ENCODE results near the gene SNAI1.

GRCh38 chr20:49936153-49937026 lies 46.4 kb upstream of the SNAI1 start, which contains the start of gene RNF114:
- TF ChIP-seq, protein P1, sequence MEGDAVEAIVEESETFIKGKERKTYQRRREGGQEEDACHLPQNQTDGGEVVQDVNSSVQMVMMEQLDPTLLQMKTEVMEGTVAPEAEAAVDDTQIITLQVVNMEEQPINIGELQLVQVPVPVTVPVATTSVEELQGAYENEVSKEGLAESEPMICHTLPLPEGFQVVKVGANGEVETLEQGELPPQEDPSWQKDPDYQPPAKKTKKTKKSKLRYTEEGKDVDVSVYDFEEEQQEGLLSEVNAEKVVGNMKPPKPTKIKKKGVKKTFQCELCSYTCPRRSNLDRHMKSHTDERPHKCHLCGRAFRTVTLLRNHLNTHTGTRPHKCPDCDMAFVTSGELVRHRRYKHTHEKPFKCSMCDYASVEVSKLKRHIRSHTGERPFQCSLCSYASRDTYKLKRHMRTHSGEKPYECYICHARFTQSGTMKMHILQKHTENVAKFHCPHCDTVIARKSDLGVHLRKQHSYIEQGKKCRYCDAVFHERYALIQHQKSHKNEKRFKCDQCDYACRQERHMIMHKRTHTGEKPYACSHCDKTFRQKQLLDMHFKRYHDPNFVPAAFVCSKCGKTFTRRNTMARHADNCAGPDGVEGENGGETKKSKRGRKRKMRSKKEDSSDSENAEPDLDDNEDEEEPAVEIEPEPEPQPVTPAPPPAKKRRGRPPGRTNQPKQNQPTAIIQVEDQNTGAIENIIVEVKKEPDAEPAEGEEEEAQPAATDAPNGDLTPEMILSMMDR (IDR thresholded peaks at IDR 0.05; ENCODE audit: borderline replicate concordance, extremely low read depth, low read length, poor library complexity, severe bottlenecking), result no peak
- no peak for TF ChIP-seq EZH2 (IDR thresholded peaks at IDR 0.05; ENCODE audit: borderline replicate concordance, low read depth, low read length, severe bottlenecking)

Data from DND-41 (cell line).